Measurements from ENCODE around the gene PAPPA2. TPM values are rescaled to one million over a fixed set of nuclear protein-coding genes. Genes with fewer than 3 reads are reported as not detected.
"Not testable (repeated sequence)": the region's sequence is repeated elsewhere in the genome, so short reads cannot be mapped to it uniquely, and the experiment has no call there.

The PAPPA2 gene
- total and polyA plus RNA-seq, 9 donors: 0.01 to 0.69 (median 0.32) TPM; not detected in 4

DNA sequence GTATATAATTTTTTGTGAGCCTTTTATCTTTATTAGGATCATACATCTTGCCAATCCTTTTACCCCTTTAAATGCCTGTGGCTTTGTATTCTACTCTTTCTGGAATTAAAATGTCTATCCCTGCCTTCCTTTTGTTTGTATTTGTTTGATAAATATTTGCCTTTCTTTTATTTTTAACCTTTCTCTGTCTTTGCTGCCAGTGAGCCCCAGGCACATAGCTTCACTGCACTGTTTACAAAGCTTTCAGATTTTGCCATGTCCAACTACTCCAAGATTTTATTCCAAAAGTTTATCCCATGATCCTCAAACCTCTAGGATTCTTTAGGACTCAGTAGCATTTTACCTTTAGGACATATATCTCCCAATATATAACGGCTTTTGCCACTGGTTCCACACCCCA, 281.2 kb downstream of the PAPPA2 start:
- no peak overlapping the region for H3K4me3 ChIP-seq
- no peak for DNase-seq
- intact Hi-C loops (cut with DNase I): no loop called here
- TF ChIP-seq POLR2A (IDR thresholded peaks at IDR 0.05): no peak
- no peaks in the 10 kb centered on the region for H3K36me3 ChIP-seq
- H3K4me1 ChIP-seq (ENCODE audit: insufficient read depth): no peaks in the 10 kb centered on the region
- H3K9me3 ChIP-seq: no peaks in the 10 kb centered on the region
- H3K27me3 ChIP-seq: no peaks in the 10 kb centered on the region
- H3K27ac ChIP-seq: no peak overlapping the region
- WGBS, 3 donors: 74 to 80% (median 79%) methylated on average over 1 of the region's 1 CpG

DNA sequence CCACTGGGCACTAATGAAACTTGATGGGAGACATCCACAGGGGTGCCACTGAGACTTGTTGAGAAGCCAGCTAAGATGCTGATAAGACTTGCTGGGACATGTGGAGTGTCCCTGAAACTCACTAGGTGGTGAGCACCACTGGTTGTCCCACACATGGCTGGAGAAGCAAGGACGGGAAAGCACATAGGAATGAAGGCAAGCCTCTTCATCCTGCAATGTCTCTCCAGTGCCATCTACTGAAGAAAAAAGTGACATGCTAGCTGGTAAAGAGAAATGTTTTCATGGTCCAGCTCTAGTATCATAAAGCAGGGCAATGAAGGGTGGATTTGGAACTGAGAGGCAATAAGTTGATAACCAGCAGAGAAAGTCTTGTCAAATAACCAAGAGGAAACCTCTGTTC, 283.0 kb downstream of the PAPPA2 start:
- intact Hi-C loops (cut with DNase I): no loop called here
- H3K27me3 ChIP-seq: no peaks in the 10 kb centered on the region
- WGBS, 3 donors: 39 to 52% (median 45%) methylated on average over 1 of the region's 1 CpG
- no peaks in the 10 kb centered on the region for H3K4me1 ChIP-seq (ENCODE audit: insufficient read depth)
- H3K36me3 ChIP-seq: no peaks in the 10 kb centered on the region
- DNase-seq: no peak
- no peaks in the 10 kb centered on the region for H3K9me3 ChIP-seq
- TF ChIP-seq, protein P1, sequence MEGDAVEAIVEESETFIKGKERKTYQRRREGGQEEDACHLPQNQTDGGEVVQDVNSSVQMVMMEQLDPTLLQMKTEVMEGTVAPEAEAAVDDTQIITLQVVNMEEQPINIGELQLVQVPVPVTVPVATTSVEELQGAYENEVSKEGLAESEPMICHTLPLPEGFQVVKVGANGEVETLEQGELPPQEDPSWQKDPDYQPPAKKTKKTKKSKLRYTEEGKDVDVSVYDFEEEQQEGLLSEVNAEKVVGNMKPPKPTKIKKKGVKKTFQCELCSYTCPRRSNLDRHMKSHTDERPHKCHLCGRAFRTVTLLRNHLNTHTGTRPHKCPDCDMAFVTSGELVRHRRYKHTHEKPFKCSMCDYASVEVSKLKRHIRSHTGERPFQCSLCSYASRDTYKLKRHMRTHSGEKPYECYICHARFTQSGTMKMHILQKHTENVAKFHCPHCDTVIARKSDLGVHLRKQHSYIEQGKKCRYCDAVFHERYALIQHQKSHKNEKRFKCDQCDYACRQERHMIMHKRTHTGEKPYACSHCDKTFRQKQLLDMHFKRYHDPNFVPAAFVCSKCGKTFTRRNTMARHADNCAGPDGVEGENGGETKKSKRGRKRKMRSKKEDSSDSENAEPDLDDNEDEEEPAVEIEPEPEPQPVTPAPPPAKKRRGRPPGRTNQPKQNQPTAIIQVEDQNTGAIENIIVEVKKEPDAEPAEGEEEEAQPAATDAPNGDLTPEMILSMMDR (IDR thresholded peaks at IDR 0.05): no peak
- TF ChIP-seq POLR2A (IDR thresholded peaks at IDR 0.05) (no peak), EP300 (IDR thresholded peaks at IDR 0.05) (no peak)
- no peak overlapping the region for H3K4me3 ChIP-seq
- H3K27ac ChIP-seq: no peak overlapping the region

DNA sequence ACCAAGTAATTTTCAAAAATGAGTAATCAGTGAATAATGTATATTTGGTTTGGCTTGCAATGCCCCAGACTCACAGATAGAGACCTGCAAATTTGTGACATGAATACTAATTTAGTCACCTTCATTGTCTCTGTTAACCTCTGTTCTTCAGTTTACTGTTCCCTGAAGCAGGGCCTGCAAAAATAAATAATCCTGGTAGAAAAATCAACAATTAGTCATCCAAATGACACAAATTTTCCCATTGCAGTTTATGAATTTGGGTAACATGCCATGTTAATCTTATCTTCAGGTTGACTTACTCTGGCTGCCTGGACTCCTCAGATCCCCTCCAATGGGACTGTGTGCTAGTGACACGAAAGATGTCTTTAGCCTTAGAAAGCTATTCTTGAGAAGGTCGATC, 289.5 kb downstream of the PAPPA2 start:
- intact Hi-C loops (cut with DNase I): no loop called here
- no peak overlapping the region for H3K4me3 ChIP-seq
- H3K36me3 ChIP-seq: no peaks in the 10 kb centered on the region
- TF ChIP-seq POLR2A (IDR thresholded peaks at IDR 0.05): no peak
- no peak for TF ChIP-seq EP300 (IDR thresholded peaks at IDR 0.05)
- TF ChIP-seq, protein P1 (IDR thresholded peaks at IDR 0.05): no peak
- H3K27ac ChIP-seq: no peak overlapping the region
- WGBS, 3 donors: 75 to 79% (median 77%) methylated on average over 2 of the region's 2 CpGs
- H3K9me3 ChIP-seq: no peaks in the 10 kb centered on the region
- H3K4me1 ChIP-seq (ENCODE audit: insufficient read depth): no peaks in the 10 kb centered on the region
- no peak for DNase-seq
- H3K27me3 ChIP-seq: no peaks in the 10 kb centered on the region

DNA sequence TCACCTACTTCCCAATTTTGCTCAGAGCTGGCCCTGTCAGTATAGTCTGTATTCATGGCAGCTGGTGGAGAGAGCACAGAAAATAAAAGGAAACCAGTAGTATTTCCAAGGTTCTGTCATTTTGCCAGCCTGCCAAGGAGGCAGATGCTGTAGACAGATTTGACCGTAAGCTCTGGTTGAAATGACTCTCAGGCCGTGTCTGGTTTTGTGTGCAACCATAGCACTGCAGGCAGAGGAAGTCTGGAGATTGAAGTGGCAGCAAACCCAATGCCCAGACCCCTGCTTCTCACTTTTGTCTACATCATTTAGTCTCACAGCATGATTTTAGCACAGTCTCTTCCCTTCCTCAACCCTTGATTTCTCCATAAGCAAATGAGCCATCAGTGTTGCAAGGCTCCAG, 291.7 kb downstream of the PAPPA2 start:
- 71 to 77% (median 76%) methylated on average over 2 of the region's 2 CpGs for WGBS, 3 donors
- no peaks in the 10 kb centered on the region for H3K4me1 ChIP-seq (ENCODE audit: insufficient read depth)
- intact Hi-C loops (cut with DNase I): no loop called here
- no peak for DNase-seq
- no peak overlapping the region for H3K27ac ChIP-seq
- H3K27me3 ChIP-seq: no peaks in the 10 kb centered on the region
- no peak overlapping the region for H3K4me3 ChIP-seq
- TF ChIP-seq POLR2A (IDR thresholded peaks at IDR 0.05) (no peak), EP300 (IDR thresholded peaks at IDR 0.05) (no peak)
- TF ChIP-seq, protein P1 (IDR thresholded peaks at IDR 0.05): no peak
- H3K36me3 ChIP-seq: no peaks in the 10 kb centered on the region
- no peaks in the 10 kb centered on the region for H3K9me3 ChIP-seq

DNA sequence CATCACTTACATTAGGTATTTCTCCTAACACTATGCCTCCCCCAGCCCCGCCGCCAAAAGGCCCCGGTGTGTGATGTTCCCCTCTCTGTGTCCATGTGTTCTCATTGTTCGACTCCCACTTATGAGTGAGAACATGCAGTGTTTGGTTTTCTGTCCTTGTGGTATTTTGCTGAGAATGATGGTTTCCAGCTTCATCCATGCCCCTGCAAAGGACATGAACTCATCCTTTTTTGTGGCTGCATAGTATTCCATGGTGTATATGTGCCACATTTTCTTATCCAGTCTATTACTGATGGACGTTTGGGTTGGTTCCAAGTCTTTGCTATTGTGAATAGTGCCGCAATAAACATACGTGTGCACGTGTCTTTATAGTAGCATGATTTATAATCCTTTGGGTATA, 293.8 kb downstream of the PAPPA2 start:
- H3K36me3 ChIP-seq; DNase-seq; intact Hi-C loops (cut with DNase I); H3K4me3 ChIP-seq; H3K9me3 ChIP-seq; H3K27ac ChIP-seq; H3K27me3 ChIP-seq; H3K4me1 ChIP-seq (ENCODE audit: insufficient read depth): not testable (repeated sequence)
- WGBS, 3 donors: 87 to 91% (median 88%) methylated on average over 8 of the region's 8 CpGs

DNA sequence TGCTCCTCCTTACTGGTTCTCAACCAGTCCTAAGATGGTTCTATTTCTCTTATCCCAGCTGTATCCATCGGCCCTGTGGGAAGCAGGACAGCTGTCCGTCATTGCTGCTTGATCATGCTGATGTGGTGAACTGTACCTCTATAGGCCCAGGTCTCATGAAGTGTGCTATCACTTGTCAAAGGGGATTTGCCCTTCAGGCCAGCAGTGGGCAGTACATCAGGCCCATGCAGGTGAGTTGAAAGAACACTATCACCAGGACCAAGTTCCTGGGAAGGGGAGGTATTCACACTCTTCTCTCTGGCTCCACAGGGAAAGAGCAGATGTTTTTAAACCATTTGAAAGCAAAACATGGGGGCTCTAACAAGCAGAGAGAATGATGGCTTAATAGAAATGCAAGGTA, 302.6 kb downstream of the PAPPA2 start:
- H3K4me1 ChIP-seq (ENCODE audit: insufficient read depth): no peaks in the 10 kb centered on the region
- no peak for DNase-seq
- TF ChIP-seq, protein P1 (IDR thresholded peaks at IDR 0.05): no peak
- TF ChIP-seq EP300 (IDR thresholded peaks at IDR 0.05) (no peak), POLR2A (IDR thresholded peaks at IDR 0.05) (no peak)
- intact Hi-C loops (cut with DNase I): no loop called here
- no peaks in the 10 kb centered on the region for H3K36me3 ChIP-seq
- H3K27ac ChIP-seq: no peak overlapping the region
- H3K4me3 ChIP-seq: no peak overlapping the region
- 85 to 94% (median 87%) methylated on average over 2 of the region's 2 CpGs for WGBS, 3 donors
- H3K27me3 ChIP-seq: no peaks in the 10 kb centered on the region
- H3K9me3 ChIP-seq: no peaks in the 10 kb centered on the region
